ENCODE measurements around the gene PALB2. TPM values are rescaled to one million over a fixed set of nuclear protein-coding genes. Genes with fewer than 3 reads are reported as not detected.

Gene PALB2
- total RNA-seq, 3 donors from 2014 or later (not counting 1 experiment from before 2014, with no cell fraction given) = 10.7 to 12.8 (median 10.9) TPM

DNA sequence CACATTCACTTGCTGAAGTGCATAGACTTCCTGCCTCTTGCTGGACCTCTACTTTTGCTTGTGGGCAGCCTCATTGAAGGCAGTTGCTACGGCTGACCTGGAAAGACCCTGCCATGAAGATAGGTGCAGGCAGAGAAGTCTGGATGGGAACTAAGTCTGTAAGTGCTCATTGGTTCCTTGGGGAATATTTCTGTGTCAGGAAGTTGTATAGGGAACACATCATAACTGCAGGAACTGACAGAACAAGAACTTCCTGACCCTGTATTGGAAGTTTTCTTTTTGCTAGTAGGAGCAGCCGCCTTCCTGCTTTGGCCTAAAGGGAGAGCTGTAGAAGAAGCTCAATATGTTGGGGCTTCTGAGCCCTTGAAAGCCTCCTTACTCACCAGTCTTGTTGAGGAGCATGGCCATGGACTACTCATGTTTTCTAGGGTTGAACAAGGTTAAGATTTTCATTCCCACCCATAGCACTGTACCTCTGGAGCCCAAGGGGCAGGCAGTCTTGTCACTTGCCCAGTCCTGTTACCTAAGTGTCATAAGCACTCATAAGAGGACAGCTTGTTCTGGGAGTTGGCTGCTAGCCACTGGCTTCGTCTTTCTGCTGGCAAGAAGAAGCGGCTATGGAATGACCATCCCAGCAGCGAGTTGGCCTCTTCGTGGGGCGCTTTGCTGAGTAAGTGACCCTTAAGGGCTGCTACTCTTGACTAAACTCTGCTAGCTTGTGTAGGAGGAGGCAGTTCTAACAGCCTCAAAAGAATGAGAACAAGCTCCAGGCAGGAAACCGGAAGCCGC lies 76.3 kb downstream of the PALB2 start:
- intact Hi-C loops (cut with micrococcal nuclease) = no loop called here
- H3K9me3 ChIP-seq (ENCODE audit: control insufficient read depth, insufficient read depth, low read length) = no peaks in the 10 kb centered on the region
- H3K36me3 ChIP-seq (ENCODE audit: control insufficient read depth, insufficient read depth, low read length) = peaks cover 74% of the 10 kb centered on the region
- over 99% methylated on average over 9 of the region's 9 CpGs for WGBS (ENCODE audit: insufficient coverage)
- H3K36me3 Mint-ChIP-seq = peaks cover 23% of the 10 kb centered on the region
- ATAC-seq (no peak), DNase-seq (no peak)
- H3K9me3 Mint-ChIP-seq = no peaks in the 10 kb centered on the region
- no peaks in the 10 kb centered on the region for H3K27me3 Mint-ChIP-seq (ENCODE audit: low read depth in 2 of 2)
- no peak for TF ChIP-seq CTCF (IDR thresholded peaks at IDR 0.05)
- no peak overlapping the region for H3K27ac ChIP-seq (ENCODE audit: low read length)
- no peak overlapping the region for H3K4me3 Mint-ChIP-seq
- no peak overlapping the region for H3K4me3 ChIP-seq (ENCODE audit: low read length)
- peaks cover 0 to 16% of the 10 kb centered on the region in 2 donors for H3K4me1 Mint-ChIP-seq
- no peaks in the 10 kb centered on the region for H3K27me3 ChIP-seq (ENCODE audit: control insufficient read depth, insufficient read depth, low read length)
- no peaks in the 10 kb centered on the region for H3K4me1 ChIP-seq (ENCODE audit: control insufficient read depth, insufficient read depth, low read length)
- H3K27ac Mint-ChIP-seq = no peak overlapping the region

- no peak for ATAC-seq
- Mint-ChIP-seq H3K4me3 (no peak overlapping the region), H3K36me3 (peaks cover 23% of the 10 kb centered on the region), H3K27ac (no peak overlapping the region), H3K4me1 (peaks cover 10 to 18% of the 10 kb centered on the region in 2 donors), H3K9me3 (no peaks in the 10 kb centered on the region), H3K27me3 (ENCODE audit: low read depth in 2 of 2) (no peaks in the 10 kb centered on the region)
- DNase-seq = no peak
- Histone ChIP-seq H3K27ac (ENCODE audit: low read length) (no peak overlapping the region), H3K27me3 (ENCODE audit: control insufficient read depth, insufficient read depth, low read length) (no peaks in the 10 kb centered on the region), H3K36me3 (ENCODE audit: control insufficient read depth, insufficient read depth, low read length) (peaks cover 66% of the 10 kb centered on the region), H3K9me3 (ENCODE audit: control insufficient read depth, insufficient read depth, low read length) (no peaks in the 10 kb centered on the region), H3K4me3 (ENCODE audit: low read length) (no peak overlapping the region), H3K4me1 (ENCODE audit: control insufficient read depth, insufficient read depth, low read length) (peaks cover 6% of the 10 kb centered on the region)
- no peak for TF ChIP-seq CTCF (IDR thresholded peaks at IDR 0.05)
- 96% methylated on average over 6 of the region's 6 CpGs for WGBS (ENCODE audit: insufficient coverage)
- intact Hi-C loops (cut with micrococcal nuclease) = no loop called here
Observed at GRCh38 chr16:23563186-23563585, 77.9 kb downstream of the PALB2 start.

GRCh38 chr16:23562505-23562904 lies 78.6 kb downstream of the PALB2 start:
- no peak overlapping the region for H3K27ac ChIP-seq (ENCODE audit: low read length)
- no peak for DNase-seq
- intact Hi-C loops (cut with micrococcal nuclease) = no loop called here
- H3K27me3 ChIP-seq (ENCODE audit: control insufficient read depth, insufficient read depth, low read length) = no peaks in the 10 kb centered on the region
- peaks cover 8% of the 10 kb centered on the region for H3K4me1 ChIP-seq (ENCODE audit: control insufficient read depth, insufficient read depth, low read length)
- Mint-ChIP-seq H3K4me3 (no peak overlapping the region), H3K27me3 (ENCODE audit: low read depth in 2 of 2) (no peaks in the 10 kb centered on the region), H3K27ac (peak overlapping the region in 1 of 2 donors; percentile 54), H3K9me3 (no peaks in the 10 kb centered on the region), H3K36me3 (peaks cover 23% of the 10 kb centered on the region), H3K4me1 (peaks cover 10 to 19% of the 10 kb centered on the region in 2 donors)
- no peak for TF ChIP-seq CTCF (IDR thresholded peaks at IDR 0.05)
- H3K4me3 ChIP-seq (ENCODE audit: low read length) = no peak overlapping the region
- no peaks in the 10 kb centered on the region for H3K9me3 ChIP-seq (ENCODE audit: control insufficient read depth, insufficient read depth, low read length)
- ATAC-seq = no peak
- 97% methylated on average over 13 of the region's 13 CpGs for WGBS (ENCODE audit: insufficient coverage)
- H3K36me3 ChIP-seq (ENCODE audit: control insufficient read depth, insufficient read depth, low read length) = peaks cover 62% of the 10 kb centered on the region

Data from natural killer cell (primary cell).